Femur (tissue), 1 donor: ENCODE data around the gene AGPAT1.
"Not testable (repeated sequence)": the region's sequence is repeated elsewhere in the genome, so short reads cannot be mapped to it uniquely, and the experiment has no call there.

Source experiments
- DNase-seq: peaks from one replicate; pipeline ENCODE4 v3.0.0-alpha.2; 2017

The AGPAT1 gene

DNA sequence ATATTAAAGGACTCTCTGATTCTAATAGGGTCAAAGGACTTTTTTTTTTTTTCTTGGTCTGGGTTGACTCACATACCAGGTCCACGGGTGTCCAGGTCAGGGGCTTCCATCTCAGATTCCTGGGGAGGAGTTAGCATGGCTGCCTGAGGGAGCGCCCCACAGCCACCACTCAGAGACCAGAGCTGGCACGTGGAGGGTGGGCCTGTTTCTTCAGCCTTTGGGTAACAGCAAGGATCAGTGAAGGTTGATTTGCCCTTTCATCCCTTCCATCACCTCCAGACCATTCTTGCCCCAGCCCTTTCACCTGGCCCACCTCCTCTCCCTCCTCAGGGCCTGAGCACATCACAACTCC, 22.4 kb upstream of the AGPAT1 start:
- DNase-seq, result no peak

DNA sequence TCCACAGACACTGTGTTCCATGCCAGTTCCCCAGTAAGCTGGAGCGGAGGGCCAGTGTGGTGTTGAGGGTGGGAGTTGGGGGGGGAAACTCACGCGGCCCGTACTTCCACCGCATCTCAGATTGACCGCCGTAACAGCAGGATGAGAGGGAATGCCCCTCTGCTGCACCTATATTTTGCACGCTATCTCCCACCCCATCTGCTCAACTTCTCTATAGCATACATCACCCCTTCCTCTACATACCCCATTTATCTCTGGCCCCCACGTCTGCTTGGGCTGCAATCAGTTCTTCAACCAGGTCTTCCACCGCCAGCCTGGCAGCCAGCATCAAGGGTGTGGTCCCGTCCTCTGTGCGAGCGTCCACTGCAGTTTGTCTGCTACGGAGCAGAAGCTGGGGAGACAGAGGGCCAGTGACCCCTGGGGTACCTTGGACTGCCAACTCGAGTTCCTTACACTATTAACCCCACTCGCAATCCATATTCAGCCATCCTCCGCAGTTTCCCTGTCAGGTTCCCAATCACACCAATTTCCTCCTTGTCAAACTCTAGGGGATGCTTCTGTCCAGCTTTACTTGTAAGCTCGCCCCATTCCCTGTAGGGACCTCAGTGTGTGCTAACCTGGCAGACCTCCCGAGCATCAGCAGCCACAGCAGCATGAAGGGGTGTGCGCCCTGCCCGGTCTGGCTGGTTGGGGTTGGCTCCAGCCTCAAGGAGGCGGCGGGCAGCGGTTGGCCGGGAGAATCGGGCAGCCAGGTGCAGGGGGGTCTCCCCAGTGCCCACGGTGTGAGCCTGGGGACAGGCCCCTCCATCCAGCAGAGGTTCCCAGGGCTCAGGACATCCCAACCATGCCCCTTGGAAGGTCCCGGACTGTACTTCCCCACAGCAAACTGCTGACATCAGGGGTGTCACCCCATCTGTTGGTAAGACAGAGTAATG, 21.1 kb upstream of the AGPAT1 start:
- DNase-seq, result peak; percentile 72

DNA sequence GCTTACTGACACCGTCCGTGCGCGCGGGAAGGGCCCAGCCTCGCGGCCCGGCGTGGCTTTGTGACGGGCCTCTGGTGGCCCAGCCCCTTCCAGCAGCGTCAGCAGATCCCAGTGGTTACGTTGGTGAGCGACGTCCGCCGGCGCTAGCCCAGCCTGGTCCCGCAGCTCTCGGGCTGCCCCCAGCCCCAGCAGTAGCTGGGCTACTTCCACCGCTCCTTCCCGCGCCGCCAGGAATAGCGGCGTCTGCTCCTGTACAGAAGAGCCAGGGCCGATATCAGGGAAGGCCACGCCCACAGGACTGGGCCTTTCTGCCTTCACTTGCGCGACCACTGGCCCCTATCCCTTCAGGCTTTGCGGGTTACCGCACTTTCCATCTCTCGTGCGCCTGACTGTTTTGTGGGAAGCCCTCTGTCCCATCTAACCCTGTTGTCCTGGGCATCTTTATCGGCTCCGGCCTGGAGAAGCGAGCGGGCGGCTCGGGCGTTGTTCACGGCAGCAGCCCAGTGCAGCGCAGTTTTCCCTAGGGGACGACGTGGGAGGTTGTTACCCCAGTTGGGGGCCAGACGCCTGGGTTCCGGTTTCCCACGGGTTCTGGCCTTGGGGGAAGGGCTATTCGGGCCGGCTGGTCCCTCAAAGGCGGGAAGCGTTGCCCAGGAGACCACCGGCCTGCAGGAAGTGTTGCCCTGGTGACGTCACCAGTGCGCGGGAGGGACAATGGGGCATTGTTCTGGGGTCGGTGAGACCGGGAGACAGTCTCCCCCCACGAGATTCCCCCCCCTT, 20.2 kb upstream of the AGPAT1 start:
- DNase-seq, result peak; percentile 95

DNA sequence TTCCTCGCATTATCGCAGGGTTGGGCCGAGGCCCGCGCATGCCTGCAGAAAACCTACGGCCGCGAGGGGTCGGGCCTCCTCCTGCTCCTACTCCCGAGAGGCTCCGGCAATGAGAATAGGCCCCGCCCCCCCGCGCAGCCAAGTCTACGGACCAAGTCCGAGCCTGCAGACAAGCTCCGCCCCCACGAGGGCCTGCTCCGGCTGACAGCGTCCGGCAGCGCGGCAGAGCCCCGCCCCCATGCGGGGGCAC, 19.7 kb upstream of the AGPAT1 start:
- DNase-seq, result peak; percentile 100

DNA sequence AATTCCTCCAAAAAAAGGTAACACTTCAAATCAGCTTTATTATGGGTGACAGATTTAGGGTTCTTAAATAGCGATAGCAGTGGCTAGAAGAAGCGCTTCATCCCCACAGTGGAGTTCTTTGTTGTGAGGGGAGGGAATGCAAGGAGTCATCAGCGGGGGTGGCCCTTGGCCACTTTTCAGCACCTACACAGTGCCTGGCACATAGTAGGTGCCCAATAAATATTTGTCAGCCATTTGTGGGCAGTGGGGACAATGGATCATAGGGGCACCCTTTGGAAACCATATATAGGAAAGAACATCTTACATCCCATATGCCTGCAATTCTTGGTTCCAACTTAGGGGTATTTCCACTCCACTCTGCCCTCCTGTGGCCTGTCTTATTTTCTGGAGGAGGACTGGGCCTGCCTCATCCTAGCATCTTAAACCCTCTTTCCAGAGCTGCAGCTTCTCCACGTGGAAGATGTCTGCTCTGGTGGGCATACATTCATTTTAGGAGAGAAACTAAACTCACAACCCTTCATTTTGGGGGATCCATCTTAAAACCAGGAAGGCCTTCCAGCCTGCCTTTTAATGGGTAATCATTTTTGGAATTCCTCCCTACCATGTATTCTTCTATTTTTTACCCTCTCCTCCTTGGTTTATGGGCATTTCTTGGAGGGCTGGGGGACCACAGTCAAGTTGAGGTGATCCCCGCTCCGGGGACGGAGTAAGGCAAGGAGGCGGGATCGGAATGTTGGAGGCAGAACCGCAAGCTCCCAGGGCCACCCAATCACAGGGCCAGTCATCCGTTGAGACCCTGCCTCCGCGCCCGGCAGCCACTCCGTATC, 19.2 kb upstream of the AGPAT1 start:
- DNase-seq, result peak; percentile 57

DNA sequence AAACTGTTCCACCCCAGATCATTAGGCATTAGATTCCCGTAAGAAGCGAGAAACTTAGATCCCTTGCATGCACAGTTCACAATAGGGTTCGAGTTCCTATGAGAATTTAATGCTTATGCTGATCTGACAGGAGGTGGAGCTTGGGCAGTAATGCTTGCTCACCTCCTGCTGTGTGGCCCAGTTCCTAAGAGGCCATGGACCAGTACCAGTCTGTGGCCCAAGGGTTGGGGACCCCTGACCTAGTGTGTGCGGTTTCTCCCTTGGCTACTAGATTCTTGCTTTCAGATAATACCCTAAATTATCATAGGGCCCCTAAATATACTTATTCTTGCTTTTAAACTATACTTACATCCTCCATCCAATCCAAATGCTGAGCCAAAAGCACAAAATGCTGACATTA, 18.5 kb upstream of the AGPAT1 start:
- DNase-seq, result no peak

DNA sequence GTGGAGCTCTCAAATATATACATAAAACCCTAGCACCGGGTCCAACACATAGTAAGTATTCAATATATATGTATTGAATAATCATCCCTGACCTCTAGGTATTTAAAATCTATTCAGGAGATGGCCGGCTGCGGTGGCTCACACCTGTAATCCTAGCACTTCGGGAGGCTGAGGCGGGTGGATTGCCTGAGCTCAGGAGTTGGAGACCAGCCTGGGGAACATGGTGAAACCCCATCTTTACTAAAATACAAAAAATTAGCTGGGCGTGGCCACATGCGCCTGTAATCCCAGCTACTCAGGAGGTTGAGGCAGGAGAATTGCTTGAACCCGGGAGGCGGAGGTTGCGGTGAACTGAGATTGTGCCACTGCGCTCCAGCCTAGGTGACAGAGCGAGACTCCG, 17.2 kb upstream of the AGPAT1 start:
- not testable (repeated sequence) for DNase-seq

DNA sequence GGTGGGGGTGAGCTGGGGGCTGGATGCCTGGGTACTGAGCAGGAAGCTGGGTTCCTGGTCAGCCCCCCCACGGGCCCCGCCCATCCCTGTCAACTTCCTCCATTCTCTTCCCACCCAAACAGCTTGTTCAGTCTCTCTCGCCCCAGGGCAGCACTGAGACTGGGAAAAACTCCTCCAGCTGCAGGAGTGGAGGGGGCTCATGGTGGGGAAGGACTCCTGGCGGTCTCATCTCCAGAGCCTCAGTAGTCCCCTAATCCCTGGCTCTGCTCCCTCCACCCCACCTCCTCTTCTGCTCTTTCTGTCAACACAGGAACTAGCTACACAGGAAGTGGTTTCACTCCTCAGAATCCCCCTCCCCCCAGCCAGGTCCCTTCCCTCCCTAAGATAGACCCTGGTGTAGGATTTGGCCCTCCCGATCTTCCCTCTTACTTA, 16.7 kb upstream of the AGPAT1 start, which contains the start of gene GPSM3:
GPSM3 (minus strand) TSS at position 36 of the 432 bp plus-strand sequence. CDS start 130 bp downstream, outside the sequence.
- peak; percentile 62 for DNase-seq

DNA sequence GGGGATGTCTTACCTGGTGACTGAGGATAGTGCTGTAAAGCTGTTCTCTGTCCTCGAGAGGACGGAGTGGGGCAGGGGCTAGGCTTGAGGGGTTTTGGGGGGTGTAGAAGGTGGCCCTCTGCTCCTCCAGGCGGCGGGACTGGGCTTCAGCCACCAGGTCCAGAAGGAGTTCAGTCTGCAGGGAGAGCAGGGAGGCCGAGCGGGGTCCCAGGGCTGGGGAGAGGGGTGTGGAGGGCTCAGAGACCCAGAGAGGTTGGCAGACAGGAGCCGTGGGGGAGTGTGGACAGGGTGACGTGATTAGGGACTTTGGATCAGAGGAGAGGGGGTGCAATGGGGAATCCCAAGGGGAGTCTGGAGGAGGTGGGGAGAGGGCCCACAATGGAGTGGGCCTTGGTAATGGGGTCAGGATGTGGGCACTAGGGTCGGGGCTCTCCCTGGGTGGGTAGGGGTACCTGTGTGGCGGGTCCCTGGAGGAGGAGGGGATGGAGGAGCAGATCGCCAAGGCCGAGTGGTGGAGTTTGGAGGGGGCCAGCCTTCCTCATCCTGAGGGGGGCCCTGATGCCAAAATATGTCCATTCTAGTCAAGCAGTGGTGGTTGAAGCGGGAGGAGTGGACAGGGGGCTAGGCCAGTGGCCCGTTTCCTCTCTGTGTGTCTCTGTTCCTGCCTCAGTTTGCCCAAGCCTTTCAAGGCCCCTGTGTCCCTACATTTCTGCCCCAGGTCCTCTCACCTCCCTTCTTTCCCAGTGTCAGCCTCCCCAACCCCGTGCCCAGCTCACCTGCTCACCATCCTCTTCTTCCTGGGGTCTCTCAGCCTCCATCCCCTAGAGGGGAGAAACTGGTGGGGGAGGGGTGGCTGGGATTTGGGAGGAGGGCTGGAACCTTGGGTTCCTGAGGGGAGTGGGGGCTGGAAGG, 16.1 kb upstream of the AGPAT1 start:
- DNase-seq, result no peak

DNA sequence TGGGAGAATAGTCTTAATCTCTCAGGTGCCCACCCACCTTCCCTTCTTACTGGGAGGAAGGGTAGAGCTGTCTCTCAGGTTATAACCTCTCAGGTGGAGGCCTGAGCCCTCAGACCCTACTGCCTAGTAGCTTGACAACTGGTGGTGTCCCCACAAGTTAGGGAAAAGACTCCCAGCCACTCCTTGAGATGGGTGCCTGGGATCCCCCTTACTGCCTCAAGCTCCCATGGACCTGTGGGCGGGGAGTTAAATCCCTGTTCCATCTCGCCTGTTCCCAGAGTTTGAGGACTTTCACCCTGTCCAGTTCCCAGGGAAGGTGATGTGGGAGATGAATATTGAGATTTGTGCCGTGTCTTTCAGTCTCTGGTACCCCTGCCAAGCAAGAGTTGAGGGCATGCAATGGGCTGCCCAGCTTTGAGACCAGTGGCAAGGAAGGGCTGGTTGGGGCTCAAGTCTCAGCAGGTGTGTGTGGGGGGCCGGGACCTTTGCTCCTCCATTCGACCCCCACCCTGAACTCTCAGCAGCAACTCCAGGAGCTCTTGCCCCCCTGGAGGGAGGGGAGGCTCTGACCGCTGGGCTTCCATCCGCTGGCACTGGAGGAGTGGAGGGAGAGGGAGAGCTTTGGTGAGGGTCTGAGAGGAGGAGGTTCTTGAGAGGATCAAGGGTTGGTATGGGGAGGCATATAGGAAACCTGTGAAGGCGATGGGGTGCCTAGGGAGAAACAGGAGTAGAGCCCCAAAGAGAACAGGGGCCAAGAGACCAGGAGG, 15.2 kb upstream of the AGPAT1 start:
- no peak for DNase-seq

DNA sequence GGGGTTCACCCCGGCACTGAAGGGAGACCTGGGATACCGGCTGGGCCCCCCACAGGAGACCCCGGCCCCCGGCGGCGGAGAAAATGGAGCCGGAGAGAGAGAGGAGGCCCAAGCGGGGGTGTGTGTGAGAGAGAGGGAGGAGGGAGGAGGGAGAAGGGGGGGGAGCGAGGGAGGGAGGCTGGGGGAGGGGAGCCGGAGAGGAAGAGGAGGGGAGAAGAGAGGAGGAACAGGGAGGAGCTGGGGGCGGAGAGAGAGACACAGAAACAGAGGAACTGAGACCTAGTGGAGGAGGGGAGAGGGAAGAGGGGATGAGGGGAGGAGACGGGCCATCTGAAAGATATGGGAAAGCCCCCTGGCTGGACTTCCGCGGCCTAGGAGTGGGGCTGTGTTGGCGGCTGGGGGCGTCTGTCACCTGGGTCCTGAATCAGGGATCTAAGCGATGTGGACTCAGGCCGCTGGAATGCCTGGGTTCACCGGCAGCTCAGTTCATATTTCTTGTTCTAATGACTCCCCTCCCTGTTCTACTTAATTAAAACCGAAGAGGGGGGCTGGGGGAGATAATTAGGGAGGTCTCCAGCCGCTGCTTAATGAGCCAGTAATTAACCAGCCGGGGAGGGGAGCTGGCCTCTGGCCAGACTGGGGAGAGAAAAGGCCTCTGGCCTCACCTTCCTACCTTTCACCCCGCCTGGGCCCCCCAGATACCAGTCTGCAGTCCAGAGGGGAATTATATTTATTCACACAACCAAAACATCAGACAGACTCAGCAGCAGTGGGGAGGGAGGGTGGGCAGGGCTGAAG, 14.4 kb upstream of the AGPAT1 start, which contains the start of gene PBX2:
PBX2 (minus strand) TSS at position 149 of the 798 bp plus-strand sequence. CDS start 287 bp downstream, outside the sequence.
- peak; percentile 97 for DNase-seq

DNA sequence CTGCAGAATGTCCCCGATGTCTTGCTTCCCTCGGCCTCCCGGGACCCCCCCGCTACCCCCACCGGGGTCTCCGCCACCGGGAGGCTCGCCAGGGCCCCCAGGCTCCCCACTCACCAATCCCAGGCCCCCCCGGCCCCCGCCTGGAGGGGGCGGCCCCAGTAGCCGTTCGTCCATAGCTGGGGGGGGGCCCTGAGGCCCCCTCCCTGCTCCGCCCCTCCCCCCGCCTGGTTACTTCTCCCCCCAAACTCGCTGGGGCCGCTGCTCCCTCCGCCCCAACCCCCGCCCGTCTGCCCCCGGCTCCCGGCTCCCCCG, 13.8 kb upstream of the AGPAT1 start:
- no peak for DNase-seq

DNA sequence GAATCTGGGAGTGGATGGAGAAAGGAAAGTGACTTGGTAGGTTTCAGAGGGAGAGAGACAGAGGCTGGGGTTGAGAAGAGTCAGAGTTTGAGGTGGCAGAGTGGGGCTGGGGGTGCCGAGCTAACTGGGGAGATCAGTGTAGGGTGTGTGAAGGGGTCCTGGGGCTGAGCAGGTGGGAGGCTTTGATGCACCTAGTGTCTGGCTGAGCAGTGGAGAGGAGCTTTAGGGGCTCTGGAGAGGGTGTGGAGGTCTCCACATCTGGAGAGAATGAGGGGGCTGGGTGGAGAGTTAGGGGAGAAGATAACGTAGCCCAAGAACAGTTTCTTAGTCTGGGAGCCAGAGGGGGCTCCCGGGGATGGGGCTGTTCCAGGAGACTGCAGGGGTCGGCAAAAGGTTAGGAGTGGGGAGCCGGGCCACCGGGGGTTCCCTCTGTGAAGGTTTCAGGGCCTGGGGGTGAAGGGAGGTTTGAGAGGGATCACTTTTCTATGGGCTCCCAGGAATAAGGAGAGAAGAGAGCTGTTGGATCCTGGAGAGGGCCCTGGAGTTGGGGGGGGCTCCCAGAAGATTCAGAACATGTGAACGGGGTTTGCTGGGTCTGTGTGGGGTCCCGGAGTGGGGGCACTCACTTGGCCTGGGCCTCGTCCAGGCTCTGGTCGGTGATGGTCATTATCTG, 13.3 kb upstream of the AGPAT1 start:
- no peak for DNase-seq

DNA sequence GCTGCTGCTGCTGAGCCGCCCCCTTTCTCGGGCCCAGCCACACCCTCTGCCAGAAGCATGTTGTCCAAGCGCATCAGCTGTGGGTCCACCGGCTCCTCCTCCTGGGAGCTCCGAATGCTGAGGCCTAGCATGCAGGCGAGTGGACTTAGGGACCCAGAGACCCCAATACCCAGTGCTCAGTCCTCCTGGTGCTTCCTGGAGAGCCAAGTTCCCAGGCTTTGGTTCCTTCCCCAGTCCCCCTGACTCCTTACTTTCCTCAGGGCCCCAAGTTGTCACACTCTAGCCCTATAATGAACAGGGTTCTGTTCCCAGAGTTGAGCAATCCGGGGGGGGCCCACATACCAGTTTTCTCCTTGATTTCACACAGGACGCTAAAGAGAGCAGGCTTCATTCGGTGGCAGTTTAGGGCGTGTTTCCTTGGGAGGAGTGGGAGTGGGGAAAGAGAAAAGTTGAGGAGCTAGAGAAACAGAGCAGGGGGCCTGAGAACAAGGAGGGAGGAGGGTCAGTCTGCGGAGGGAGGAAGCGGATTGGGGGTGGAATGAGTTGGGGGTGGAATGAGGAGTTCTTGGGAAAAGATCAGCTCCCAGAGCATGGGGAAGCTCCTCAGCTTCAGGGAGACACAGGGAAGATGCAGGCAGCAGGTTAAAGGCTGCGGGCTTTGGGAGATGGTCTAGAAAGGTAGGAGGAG, 12.6 kb upstream of the AGPAT1 start:
- DNase-seq, result no peak

DNA sequence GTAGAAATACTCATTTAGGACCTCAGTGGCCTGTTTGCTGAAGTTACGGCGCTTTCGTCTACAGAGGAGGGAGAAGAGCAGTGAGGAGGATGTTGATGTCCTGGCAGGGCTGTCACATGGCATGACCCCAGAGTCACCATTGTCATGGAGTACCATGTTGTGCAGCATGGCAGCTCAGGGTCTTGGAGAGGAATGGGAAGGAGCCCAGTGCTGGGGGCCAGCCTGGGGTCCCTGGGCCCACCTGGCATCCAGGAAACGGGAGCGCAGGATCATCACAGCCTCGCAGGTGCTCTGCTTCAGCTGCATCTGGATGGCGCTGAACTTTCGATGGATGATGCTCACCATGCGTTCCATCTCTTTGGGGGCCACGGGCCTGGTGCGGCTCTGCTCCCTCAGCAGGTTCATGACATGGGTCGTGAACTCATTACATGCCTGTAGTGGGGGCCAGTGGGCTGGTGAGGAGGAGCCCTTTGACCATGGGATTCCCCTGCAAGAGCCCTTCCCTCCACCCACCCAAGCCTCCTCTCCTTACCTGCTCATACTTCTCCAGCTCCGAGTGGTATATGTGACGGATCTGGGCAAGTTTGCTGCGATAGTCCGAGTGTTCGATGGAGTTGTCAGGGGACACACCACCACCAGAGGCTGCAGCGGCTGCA, 12.0 kb upstream of the AGPAT1 start:
- not testable (repeated sequence) for DNase-seq

DNA sequence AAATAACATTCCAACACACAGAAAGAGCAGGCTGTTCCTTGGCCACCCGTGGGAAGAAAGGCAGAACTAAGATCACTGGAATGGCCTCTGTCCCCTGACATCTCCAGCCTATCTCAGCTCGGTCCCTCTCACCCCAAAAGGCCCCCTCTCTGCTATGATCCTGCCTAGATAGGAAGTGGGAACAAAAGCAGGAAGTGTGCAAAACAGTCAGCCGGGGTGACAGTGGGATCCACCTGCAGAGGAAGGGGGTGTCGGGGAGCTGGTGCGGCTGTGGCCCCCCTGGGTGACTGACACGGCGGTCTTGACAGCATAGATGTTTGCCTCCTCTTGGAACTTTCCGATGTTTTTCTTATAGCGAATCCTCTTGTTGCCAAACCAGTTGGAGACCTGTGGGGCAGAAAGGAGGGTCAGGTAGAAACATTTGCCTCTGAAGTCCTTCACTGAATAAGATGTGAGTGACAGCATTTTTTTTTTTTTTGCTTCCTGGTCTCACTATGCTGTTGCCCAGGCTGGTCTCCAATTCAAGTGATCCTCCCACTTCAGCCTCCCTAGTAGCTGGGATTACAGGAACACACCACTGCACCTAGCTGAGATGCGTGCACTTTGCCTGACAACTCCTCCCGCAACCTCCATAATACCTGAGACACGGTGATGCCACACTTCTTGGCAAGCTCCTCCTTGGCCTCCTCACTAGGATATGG, 11.3 kb upstream of the AGPAT1 start:
- DNase-seq, result no peak

DNA sequence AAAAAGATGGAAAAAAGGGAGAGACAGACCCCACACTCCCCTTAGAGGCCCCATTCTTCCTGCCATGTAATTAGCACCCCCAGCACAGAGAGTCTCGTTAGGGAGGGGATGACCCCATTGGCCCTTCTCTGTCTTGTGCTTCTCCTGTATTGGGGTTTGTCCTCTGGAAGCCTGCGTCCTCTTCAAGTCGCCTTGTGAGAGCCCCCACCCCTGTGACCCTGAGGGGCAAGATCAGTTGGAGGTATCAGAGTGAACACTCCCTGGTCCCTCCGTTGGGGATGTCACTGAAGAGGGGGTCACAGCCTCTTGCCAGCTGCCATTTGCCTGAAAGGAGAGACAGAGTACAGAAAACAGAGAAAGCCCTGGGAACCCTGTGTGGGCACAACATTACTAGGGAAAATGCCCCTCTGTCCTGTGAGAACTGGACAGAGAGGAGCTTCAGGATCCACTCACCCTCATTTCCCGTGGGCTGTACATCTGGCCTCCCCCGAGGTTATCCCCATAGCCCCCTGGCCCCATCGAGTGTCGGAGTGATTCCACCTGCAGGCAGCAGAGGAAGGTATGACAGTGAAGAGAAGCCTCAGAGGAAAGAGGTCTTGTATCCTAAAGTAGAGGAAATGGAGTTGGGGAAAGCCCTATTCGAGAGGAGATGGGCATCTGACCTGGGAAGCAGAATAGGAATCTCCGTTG, 10.4 kb upstream of the AGPAT1 start:
- not testable (repeated sequence) for DNase-seq
